K562 (cell line): Measurements from ENCODE around the gene SLX4IP.

Source experiments
- CHD4 ChIP-seq: fragments of 200-600 bp; sonication (generic); IDR thresholded peaks from 3 replicates; pipeline ENCODE4 v1.6.1; 2012; ENCODE audit warnings: low read depth, mild to moderate bottlenecking, mixed read lengths, low read length, inconsistent platforms; ENCODE audit not compliant: insufficient read depth, insufficient replicate concordance, poor library complexity, severe bottlenecking
- ESRRA ChIP-seq: fragments of 450-650 bp; IDR thresholded peaks from 2 replicates; pipeline ENCODE4 v1.6.1; 2014; ENCODE audit warnings: low read depth, mild to moderate bottlenecking, moderate library complexity, borderline replicate concordance
- HDGF ChIP-seq: fragments of 450-650 bp; IDR thresholded peaks from 2 replicates; pipeline ENCODE4 v1.6.1; 2016
- MAFK ChIP-seq: IDR thresholded peaks from 2 replicates; pipeline ENCODE4 v1.6.1; 2011; ENCODE audit warnings: low read length, improper control_type of control experiment
- NR1H2 ChIP-seq: sonication (generic); formaldehyde crosslinking; IDR thresholded peaks from 2 replicates; pipeline ENCODE4 v1.4.0; 2020; ENCODE audit warnings: mild to moderate bottlenecking, missing genetic modification reagents
- SRSF3 ChIP-seq: fragments of 200-400 bp; formaldehyde crosslinking; IDR thresholded peaks from 2 replicates; pipeline ENCODE4 v1.6.1; 2016; ENCODE audit warnings: mild to moderate bottlenecking, low read length, moderate library complexity; ENCODE audit not compliant: insufficient read depth
- ZFP36 ChIP-seq: fragments of 150-350 bp; IDR thresholded peaks from 2 replicates; pipeline ENCODE4 v1.6.1; 2018; ENCODE audit warnings: low read length, low read depth; ENCODE audit not compliant: partially characterized antibody
- ZKSCAN1 ChIP-seq: fragments of 150-350 bp; IDR thresholded peaks from 2 replicates; pipeline ENCODE4 v1.6.1; 2016; ENCODE audit warnings: low read depth, low read length
- ZNF253 ChIP-seq: fragments of 250-450 bp; sonication (Bioruptor Pico); conservative IDR thresholded peaks from 2 replicates; pipeline ENCODE4 v1.6.1; 2021; ENCODE audit warnings: mild to moderate bottlenecking
- TF ChIP-seq, protein P1 (sequence below), 3 experiments: IDR thresholded peaks in 2 of 3; conservative IDR thresholded peaks in 1 of 3; 2 replicates each; pipeline ENCODE4 v1.5.1; 2011 to 2012; ENCODE audit warnings: low read length in 3 of 3, mild to moderate bottlenecking in 3 of 3, control low read depth in 2 of 3, improper control_type of control experiment in 1 of 3, inconsistent platforms in 1 of 3, low read depth in 1 of 3, mixed read lengths in 1 of 3, moderate library complexity in 1 of 3; ENCODE audit not compliant: insufficient read depth in 2 of 3
- TF ChIP-seq, protein P2 (sequence below): IDR thresholded peaks from 3 replicates; pipeline ENCODE4 v1.6.1; 2011; ENCODE audit warnings: borderline replicate concordance, mild to moderate bottlenecking; ENCODE audit not compliant: insufficient read length, insufficient read depth

DNA sequence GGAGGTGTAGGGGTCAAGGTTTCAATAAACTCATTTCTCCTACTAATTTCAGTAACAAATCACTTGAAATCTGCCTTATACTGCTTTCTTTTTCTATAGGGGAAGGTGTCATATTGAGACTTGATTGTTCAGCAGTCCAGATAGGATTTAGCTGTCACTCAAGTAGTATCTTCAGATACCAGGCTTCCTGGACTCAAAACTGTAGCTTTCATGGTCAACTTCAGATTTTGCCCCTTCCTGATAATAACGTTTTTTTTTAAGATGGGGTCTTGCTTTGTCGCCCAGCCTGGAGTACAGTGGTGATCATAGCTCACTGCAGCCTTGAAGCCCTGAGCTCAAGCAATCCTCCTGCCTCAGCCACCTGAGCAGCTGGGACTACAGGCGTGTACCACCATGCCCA is 160.9 kb downstream of the SLX4IP start:
- TF ChIP-seq, protein P1, sequence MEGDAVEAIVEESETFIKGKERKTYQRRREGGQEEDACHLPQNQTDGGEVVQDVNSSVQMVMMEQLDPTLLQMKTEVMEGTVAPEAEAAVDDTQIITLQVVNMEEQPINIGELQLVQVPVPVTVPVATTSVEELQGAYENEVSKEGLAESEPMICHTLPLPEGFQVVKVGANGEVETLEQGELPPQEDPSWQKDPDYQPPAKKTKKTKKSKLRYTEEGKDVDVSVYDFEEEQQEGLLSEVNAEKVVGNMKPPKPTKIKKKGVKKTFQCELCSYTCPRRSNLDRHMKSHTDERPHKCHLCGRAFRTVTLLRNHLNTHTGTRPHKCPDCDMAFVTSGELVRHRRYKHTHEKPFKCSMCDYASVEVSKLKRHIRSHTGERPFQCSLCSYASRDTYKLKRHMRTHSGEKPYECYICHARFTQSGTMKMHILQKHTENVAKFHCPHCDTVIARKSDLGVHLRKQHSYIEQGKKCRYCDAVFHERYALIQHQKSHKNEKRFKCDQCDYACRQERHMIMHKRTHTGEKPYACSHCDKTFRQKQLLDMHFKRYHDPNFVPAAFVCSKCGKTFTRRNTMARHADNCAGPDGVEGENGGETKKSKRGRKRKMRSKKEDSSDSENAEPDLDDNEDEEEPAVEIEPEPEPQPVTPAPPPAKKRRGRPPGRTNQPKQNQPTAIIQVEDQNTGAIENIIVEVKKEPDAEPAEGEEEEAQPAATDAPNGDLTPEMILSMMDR (IDR thresholded peaks at IDR 0.05 in 2 of 3, conservative IDR thresholded peaks at IDR 0.05 in 1 of 3; ENCODE audit: insufficient read depth in 2 of 3, low read depth in 1 of 3, low read length in 3 of 3) = no peak
- TF ChIP-seq SRSF3 = no peak
- no peak for TF ChIP-seq ZKSCAN1
- no peak for TF ChIP-seq HDGF
- TF ChIP-seq, protein P2, sequence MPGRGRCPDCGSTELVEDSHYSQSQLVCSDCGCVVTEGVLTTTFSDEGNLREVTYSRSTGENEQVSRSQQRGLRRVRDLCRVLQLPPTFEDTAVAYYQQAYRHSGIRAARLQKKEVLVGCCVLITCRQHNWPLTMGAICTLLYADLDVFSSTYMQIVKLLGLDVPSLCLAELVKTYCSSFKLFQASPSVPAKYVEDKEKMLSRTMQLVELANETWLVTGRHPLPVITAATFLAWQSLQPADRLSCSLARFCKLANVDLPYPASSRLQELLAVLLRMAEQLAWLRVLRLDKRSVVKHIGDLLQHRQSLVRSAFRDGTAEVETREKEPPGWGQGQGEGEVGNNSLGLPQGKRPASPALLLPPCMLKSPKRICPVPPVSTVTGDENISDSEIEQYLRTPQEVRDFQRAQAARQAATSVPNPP = no peak
- no peak for TF ChIP-seq ZNF253 (CRISPR knock-in tag)
- no peak for TF ChIP-seq ZFP36
- no peak for TF ChIP-seq NR1H2 (CRISPR knock-in tag)
- TF ChIP-seq MAFK = no peak
- TF ChIP-seq ESRRA = no peak
- TF ChIP-seq CHD4 = no peak
